ENCODE data around the gene CEP83. TPM values are rescaled to one million over a fixed set of nuclear protein-coding genes. Genes with fewer than 3 reads are reported as not detected.

Gene CEP83, protein sequence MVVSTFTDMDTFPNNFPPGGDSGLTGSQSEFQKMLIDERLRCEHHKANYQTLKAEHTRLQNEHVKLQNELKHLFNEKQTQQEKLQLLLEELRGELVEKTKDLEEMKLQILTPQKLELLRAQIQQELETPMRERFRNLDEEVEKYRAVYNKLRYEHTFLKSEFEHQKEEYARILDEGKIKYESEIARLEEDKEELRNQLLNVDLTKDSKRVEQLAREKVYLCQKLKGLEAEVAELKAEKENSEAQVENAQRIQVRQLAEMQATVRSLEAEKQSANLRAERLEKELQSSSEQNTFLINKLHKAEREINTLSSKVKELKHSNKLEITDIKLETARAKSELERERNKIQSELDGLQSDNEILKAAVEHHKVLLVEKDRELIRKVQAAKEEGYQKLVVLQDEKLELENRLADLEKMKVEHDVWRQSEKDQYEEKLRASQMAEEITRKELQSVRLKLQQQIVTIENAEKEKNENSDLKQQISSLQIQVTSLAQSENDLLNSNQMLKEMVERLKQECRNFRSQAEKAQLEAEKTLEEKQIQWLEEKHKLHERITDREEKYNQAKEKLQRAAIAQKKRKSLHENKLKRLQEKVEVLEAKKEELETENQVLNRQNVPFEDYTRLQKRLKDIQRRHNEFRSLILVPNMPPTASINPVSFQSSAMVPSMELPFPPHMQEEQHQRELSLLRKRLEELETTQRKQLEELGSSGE
- 24.8 and 27.2 TPM in 2 replicates for total RNA-seq
- total RNA-seq (2013) = 24.7 TPM
- 4.0 and 7.1 TPM in 2 replicates for polyA plus RNA-seq
- polyA minus RNA-seq = 10.2 and 13.8 TPM in 2 replicates

- peaks cover 34% of the 10 kb centered on the region for H3K79me2 ChIP-seq (ENCODE audit: control insufficient read depth, insufficient read depth, low read length)
These were observed at the start of gene CEP83 for GRCh38 chr12:94459728-94460615. Gene CEP83 (minus strand): TSS chr12:94459867. CDS start chr12:94412490, 47,377 bp downstream.

More at GRCh38 chr12:94459728-94460615, at the start of gene CEP83:
- Histone ChIP-seq H2AFZ (ENCODE audit: insufficient read depth, low read depth, low read length, poor library complexity, severe bottlenecking) (peak within 1 kb of the TSS; percentile 83), H3K9me3 (ENCODE audit: control extremely low read depth in 1 of 3, control insufficient read depth in 2 of 3, insufficient read depth in 1 of 3, low read length in 2 of 3) (no peaks in the 10 kb centered on the region), H3K27me3 (replicated peaks in 1 of 4; ENCODE audit: control extremely low read depth in 1 of 4, control insufficient read depth in 3 of 4, insufficient read depth in 4 of 4, low read length in 3 of 4) (no peaks in the 10 kb centered on the region), H3K4me2 (replicated peaks; ENCODE audit: low read depth, low read length, poor library complexity, severe bottlenecking) (peak within 1 kb of the TSS; percentile 91), H4K20me1 (ENCODE audit: control insufficient read depth, insufficient read depth, low read length, poor library complexity, severe bottlenecking) (no peaks in the 10 kb centered on the region), H3K4me3 (ENCODE audit: control extremely low read depth in 1 of 5, extremely low read depth in 1 of 5, insufficient read depth in 1 of 5, low read depth in 2 of 5, low read length in 4 of 5) (peak within 1 kb of the TSS; percentile 77 to 95 (median 88)), H3K36me3 (replicated peaks in 1 of 2; ENCODE audit: control extremely low read depth in 1 of 2, control insufficient read depth in 1 of 2, extremely low read depth in 1 of 2, insufficient read depth in 2 of 2, low read length in 1 of 2) (no peaks in the 10 kb centered on the region), H3K27ac (ENCODE audit: low read length in 2 of 2) (peak within 1 kb of the TSS; percentile 92 to 96), H3K9ac (ENCODE audit: low read length) (peak within 1 kb of the TSS; percentile 89), H3K4me1 (ENCODE audit: control insufficient read depth in 2 of 2, insufficient read depth in 2 of 2, low read length in 2 of 2) (peaks cover 11 to 19% of the 10 kb centered on the region in 2 donors)
- intact Hi-C loops (cut with micrococcal nuclease) = loop anchor here (1.0 to 10.0 kb wide), 10 partner anchors 28 to 1515 kb away; partner anchors contain the start of genes FGD6, NDUFA12, SOCS2 and UBE2N
- CTCF ChIA-PET = no interaction called here
- TF ChIP-seq CTCF (IDR thresholded peaks at IDR 0.05) (no peak), EZH2 (IDR thresholded peaks at IDR 0.05; ENCODE audit: borderline replicate concordance, insufficient read depth, low read depth, low read length, poor library complexity, severe bottlenecking) (no peak)
- POLR2A ChIA-PET = interaction anchor here (0.8 kb wide), 1 partner anchor 204 kb away, joined by 3 read pairs; no protein-coding TSS in a partner anchor
- Mint-ChIP-seq H3K4me1 (peaks cover 23% of the 10 kb centered on the region), H3K27ac (peak within 1 kb of the TSS; percentile 94), H3K4me3 (peak within 1 kb of the TSS; percentile 97), H3K27me3 (no peaks in the 10 kb centered on the region), H3K9me3 (ENCODE audit: insufficient read depth) (no peaks in the 10 kb centered on the region)
- ATAC-seq (ENCODE audit: low read depth) (peak; percentile 96), DNase-seq (peak; percentile 97)
- WGBS (ENCODE audit: insufficient coverage) = under 1% methylated on average over 71 of the region's 77 CpGs
